HUES48 (cell line): ENCODE measurements around the gene ABTB1.

Experiments used
- H3K27ac ChIP-seq: one replicate; pipeline ENCODE4 v1.7.0; 2013; ENCODE audit warnings: low read depth, low read length, inconsistent platforms
- H3K27me3 ChIP-seq: 2 replicates; pipeline ENCODE4 v1.6.1; 2013; ENCODE audit warnings: mild to moderate bottlenecking, low read length; ENCODE audit not compliant: control insufficient read depth, insufficient read depth
- H3K36me3 ChIP-seq: 2 replicates; pipeline ENCODE4 v1.6.1; 2013; ENCODE audit warnings: low read length; ENCODE audit not compliant: control insufficient read depth, insufficient read depth
- H3K4me1 ChIP-seq: 2 replicates; pipeline ENCODE4 v1.6.1; 2013; ENCODE audit warnings: mild to moderate bottlenecking, low read length; ENCODE audit not compliant: control insufficient read depth, insufficient read depth
- H3K4me3 ChIP-seq: 2 replicates; pipeline ENCODE4 v1.5.1; 2013; ENCODE audit warnings: mild to moderate bottlenecking, low read depth, low read length
- H3K9ac ChIP-seq: 2 replicates; pipeline ENCODE4 v1.6.1; 2013; ENCODE audit warnings: mild to moderate bottlenecking, low read depth, low read length, moderate library complexity
- H3K9me3 ChIP-seq: 2 replicates; pipeline ENCODE4 v1.6.1; 2013; ENCODE audit warnings: low read length; ENCODE audit not compliant: control insufficient read depth, insufficient read depth

ABTB1 gene

GRCh38 chr3:127730171-127730570 is 57.4 kb downstream of the ABTB1 start:
- Histone ChIP-seq H3K9ac (no peak overlapping the region), H3K4me1 (peaks cover 20% of the 10 kb centered on the region)

More at GRCh38 chr3:127730171-127730570, 57.4 kb downstream of the ABTB1 start:
- Histone ChIP-seq H3K4me3 (no peak overlapping the region), H3K27ac (no peak overlapping the region), H3K36me3 (no peaks in the 10 kb centered on the region), H3K9me3 (no peaks in the 10 kb centered on the region), H3K27me3 (0 out of 2 replicates have a peak, but pooled peaks cover 9% of the 10 kb centered on the region)
